Measurements from ENCODE around the gene IL1RL2. TPM values are rescaled to one million over a fixed set of nuclear protein-coding genes. Genes with fewer than 3 reads are reported as not detected.

The IL1RL2 gene
- total RNA-seq, 1 donor from 2014 or later = 2.6 TPM

DNA sequence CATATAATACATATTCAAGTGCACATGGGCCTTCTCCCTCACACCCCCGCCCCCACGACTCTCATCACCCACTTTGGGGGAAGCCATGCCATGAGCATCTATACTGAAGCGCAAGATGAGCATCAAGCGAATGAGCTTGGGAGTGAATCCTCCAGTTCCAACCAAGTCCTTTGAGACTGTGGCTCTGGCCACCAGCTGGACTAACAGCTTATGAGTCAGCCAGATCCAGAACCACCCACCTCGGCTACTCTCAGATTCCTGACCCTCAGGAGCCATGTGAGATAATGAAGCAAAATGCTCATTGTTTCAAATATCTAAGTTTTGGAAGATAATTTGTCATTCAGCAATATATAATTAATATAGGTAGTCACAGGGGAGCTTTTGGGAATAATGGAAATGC lies 102.3 kb downstream of the IL1RL2 start:
- TF ChIP-seq, protein P1, sequence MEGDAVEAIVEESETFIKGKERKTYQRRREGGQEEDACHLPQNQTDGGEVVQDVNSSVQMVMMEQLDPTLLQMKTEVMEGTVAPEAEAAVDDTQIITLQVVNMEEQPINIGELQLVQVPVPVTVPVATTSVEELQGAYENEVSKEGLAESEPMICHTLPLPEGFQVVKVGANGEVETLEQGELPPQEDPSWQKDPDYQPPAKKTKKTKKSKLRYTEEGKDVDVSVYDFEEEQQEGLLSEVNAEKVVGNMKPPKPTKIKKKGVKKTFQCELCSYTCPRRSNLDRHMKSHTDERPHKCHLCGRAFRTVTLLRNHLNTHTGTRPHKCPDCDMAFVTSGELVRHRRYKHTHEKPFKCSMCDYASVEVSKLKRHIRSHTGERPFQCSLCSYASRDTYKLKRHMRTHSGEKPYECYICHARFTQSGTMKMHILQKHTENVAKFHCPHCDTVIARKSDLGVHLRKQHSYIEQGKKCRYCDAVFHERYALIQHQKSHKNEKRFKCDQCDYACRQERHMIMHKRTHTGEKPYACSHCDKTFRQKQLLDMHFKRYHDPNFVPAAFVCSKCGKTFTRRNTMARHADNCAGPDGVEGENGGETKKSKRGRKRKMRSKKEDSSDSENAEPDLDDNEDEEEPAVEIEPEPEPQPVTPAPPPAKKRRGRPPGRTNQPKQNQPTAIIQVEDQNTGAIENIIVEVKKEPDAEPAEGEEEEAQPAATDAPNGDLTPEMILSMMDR (conservative IDR thresholded peaks at IDR 0.05; ENCODE audit: low read depth, low read length) = no peak
- no peak overlapping the region for H3K4me3 ChIP-seq (ENCODE audit: low read depth, low read length)
- no peak for DNase-seq (ENCODE audit: low read depth)

Other genes with a start within 250 kb of the IL1RL2 start
- gene IL1R2, start 195.1 kb upstream of the IL1RL2 start, total RNA-seq = 5.4 and 12.6 TPM in 2 replicates
- 5.7 and 10.7 TPM in 2 replicates for gene IL1R1, start 44.3 kb upstream of the IL1RL2 start, total RNA-seq
- gene IL1RL1, start 124.5 kb downstream of the IL1RL2 start, total RNA-seq = 0.58 and 4.7 TPM in 2 replicates
- 0.12 and 2.5 TPM in 2 replicates for gene IL18R1, start 168.8 kb downstream of the IL1RL2 start, total RNA-seq
- gene IL18RAP, start 236.1 kb downstream of the IL1RL2 start, total RNA-seq = 0.35 TPM in 1 of 2 replicates, not detected in the other

All from epithelial cell of proximal tubule (primary cell).